Activated naive CD8-positive, alpha-beta T cell treated with anti-CD3 and anti-CD28 coated beads, Interleukin-2, amount 10 ng/mL, durations not matched to agents 7 days and 5 days (primary cell): ENCODE data around the gene ZCCHC14. TPM values are rescaled to one million over a fixed set of nuclear protein-coding genes. Genes with fewer than 3 reads are reported as not detected.
A peak's percentile ranks its signal among the peaks of the same experiment; 100 is the strongest.
"Not testable (repeated sequence)": the region's sequence is repeated elsewhere in the genome, so short reads cannot be mapped to it uniquely, and the experiment has no call there.

Experiments
- ATAC-seq: fragments of 150-1000 bp; cut with Tn5 transposase; one replicate; pipeline ENCODE4 v1.10.0; 2021; ENCODE audit warnings: low read depth, moderate library complexity
- POLR2A ChIA-PET: fragments of 350-600 bp; sonication (Branson Sonifier 250); formaldehyde crosslinking; loops from one replicate; lab custom pipeline; 2021; ENCODE audit warnings: antibody characterized with exemption; lab: Charles Lee
- DNase-seq: peaks from one replicate; pipeline ENCODE4 v3.0.0; 2021
- H3K27ac Mint-ChIP-seq: one replicate; pipeline ENCODE4 v1.8.0; 2022; ENCODE audit warnings: mild to moderate bottlenecking, mixed read lengths
- H3K27me3 Mint-ChIP-seq: one replicate; pipeline ENCODE4 v1.8.0; 2022; ENCODE audit warnings: mild to moderate bottlenecking, moderate library complexity, mixed read lengths
- H3K36me3 Mint-ChIP-seq: one replicate; pipeline ENCODE4 v1.8.0; 2021; ENCODE audit warnings: mild to moderate bottlenecking, mixed read lengths
- H3K4me1 Mint-ChIP-seq: one replicate; pipeline ENCODE4 v1.8.0; 2021; ENCODE audit warnings: mixed read lengths
- H3K4me3 Mint-ChIP-seq: one replicate; pipeline ENCODE4 v1.8.0; 2022; ENCODE audit warnings: mild to moderate bottlenecking, moderate library complexity, mixed read lengths
- H3K9me3 Mint-ChIP-seq: one replicate; pipeline ENCODE4 v1.8.0; 2021; ENCODE audit warnings: mixed read lengths
- total RNA-seq, 2 experiments: library from RNA; stranded (reverse); gene quantifications; one replicate each; pipeline ENCODE4 v1.2.3, GENCODE V29; 2021

Gene ZCCHC14
- total RNA-seq, 2 experiments from 2014 or later = 6.6 to 7.7 TPM

DNA sequence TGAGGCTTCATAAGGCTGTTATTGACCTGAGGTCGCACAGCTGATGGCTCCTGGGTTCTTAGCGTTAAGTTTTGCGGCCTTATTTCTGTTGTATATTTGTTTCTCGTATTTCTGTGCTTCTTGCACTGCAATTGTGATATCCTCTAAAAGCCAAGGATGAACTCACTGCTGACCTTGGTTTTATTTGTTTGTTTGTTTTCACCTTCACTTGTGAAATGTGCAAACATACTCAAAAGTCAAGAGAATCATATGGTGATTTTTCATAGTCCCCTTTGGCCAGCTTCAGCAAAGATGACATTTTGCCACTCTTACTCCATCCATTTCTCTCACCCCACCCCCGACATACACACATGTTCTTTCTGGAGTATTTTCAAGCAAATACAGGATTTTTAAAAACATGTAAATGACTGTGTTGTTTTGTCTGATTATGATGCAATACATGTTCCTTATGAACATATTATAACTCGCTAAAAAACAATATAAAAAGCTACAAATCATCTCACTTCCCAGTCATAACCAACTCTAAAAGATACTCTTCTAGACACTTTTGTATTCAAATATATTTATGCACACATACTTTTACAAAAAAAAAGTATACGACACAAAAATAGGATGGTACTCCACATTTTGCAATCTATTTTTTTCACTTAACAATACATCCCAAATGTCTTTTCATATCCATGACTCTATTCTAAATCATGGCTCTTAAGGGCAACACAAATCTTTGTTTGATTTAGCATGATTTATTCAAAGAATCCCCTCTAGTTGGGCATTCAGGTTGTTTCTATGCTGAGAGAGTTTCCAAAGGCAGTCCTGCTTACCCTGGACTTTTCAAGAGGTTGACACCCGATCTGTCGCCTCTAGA, 5.7 kb upstream of the ZCCHC14 start:
- DNase-seq = no peak
- H3K9me3 Mint-ChIP-seq = no peaks in the 10 kb centered on the region
- no peak overlapping the region for H3K4me3 Mint-ChIP-seq
- H3K36me3 Mint-ChIP-seq = no peaks in the 10 kb centered on the region
- no peak overlapping the region for H3K27ac Mint-ChIP-seq
- peaks cover 48% of the 10 kb centered on the region for H3K27me3 Mint-ChIP-seq
- POLR2A ChIA-PET = no interaction called here
- H3K4me1 Mint-ChIP-seq = peaks cover 9% of the 10 kb centered on the region
- no peak for ATAC-seq

- H3K36me3 Mint-ChIP-seq, H3K9me3 Mint-ChIP-seq, POLR2A ChIA-PET, H3K27ac Mint-ChIP-seq, H3K4me3 Mint-ChIP-seq, ATAC-seq, DNase-seq: not testable (repeated sequence)
- Mint-ChIP-seq H3K4me1 (peaks cover 11% of the 10 kb centered on the region), H3K27me3 (peaks cover 52% of the 10 kb centered on the region)
Observed at GRCh38 chr16:87497767-87498290, 5.0 kb upstream of the ZCCHC14 start.

DNA sequence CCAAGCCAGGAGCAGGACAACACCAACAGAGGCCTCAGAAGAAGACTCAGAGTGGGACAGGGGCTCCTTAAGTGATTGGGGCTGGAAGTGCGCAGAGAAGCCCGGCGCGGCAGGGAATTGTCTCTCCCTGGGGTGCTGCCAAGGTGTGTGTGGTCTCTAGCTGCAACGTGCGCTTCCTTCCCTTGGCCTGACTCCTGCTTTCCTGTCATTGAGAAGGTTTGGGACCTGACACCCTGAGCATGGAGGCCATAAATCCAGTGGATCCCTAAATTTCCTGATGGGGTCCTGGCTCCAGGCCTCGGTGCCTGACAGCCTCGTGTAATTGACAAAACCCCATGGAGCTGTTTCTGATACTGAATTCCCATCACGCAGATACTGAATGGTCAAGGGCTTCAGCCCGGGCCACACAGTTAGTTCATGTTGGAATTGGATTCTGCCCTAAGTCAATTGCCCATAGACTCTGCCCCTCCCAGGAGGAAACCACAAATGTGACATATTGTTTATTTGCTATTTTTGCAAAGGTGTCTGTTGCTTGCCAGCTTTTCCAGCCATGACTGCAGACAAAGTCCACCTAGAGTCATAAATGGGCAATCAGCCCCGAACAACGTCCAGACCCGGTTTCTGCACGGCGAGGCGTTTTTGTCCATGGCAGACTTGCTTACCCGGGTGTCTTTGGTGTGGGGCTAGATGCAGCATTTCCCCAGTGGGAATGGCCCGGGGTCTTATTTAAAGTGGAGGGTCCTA, 4.4 kb upstream of the ZCCHC14 start:
- H3K27ac Mint-ChIP-seq, POLR2A ChIA-PET, DNase-seq, ATAC-seq, H3K9me3 Mint-ChIP-seq, H3K36me3 Mint-ChIP-seq, H3K4me3 Mint-ChIP-seq: not testable (repeated sequence)
- peaks cover 52% of the 10 kb centered on the region for H3K27me3 Mint-ChIP-seq
- peaks cover 11% of the 10 kb centered on the region for H3K4me1 Mint-ChIP-seq

- H3K36me3 Mint-ChIP-seq = no peaks in the 10 kb centered on the region
- H3K4me1 Mint-ChIP-seq = peaks cover 11% of the 10 kb centered on the region
- no peak for ATAC-seq
- no peak overlapping the region for H3K27ac Mint-ChIP-seq
- peaks cover 52% of the 10 kb centered on the region for H3K27me3 Mint-ChIP-seq
- no peak for DNase-seq
- H3K9me3 Mint-ChIP-seq = no peaks in the 10 kb centered on the region
- no peak overlapping the region for H3K4me3 Mint-ChIP-seq
- POLR2A ChIA-PET = no interaction called here
Observed at GRCh38 chr16:87496447-87496801, 3.6 kb upstream of the ZCCHC14 start.

DNA sequence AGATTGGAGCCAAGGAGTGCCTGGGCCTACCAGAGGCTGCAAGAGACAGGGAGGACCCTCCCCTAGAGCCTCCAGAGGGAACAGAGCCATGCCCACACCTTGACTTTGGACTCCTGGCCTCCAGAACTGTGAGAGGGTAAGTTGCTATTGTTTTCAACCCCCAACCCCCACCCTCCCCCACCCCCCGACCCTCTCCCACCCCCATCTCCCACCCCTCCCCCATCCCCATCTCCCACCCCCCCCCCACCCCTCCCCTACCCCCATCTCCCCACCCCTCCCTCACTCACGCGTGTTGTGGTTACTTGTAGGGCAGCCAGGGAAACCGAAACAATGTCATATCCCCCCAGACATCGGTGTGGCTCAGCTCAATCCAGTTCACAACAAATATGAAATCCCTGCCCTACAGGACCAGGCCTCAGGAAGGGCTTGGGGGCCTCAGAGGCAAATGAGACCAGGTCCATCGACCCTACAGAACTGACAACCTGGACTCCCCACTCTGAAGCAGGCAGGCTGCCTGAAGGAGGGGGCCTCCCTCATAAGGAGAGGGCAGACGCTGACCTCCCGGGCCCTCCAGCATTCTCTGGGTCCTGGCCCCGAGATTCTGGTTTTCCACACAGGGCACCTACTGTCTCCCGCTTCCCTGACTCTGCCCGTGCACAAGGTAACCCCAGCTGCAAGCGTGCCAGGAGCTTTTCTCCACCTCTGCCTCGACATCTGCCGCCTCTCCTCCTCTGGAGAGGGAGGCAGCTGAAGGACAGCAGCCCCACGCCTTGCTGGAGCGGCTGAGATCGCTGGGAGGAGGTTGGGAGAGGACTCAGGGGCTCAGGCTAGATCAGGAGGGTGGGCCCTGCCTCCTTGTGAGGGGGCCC, 3.0 kb upstream of the ZCCHC14 start:
- Mint-ChIP-seq H3K9me3 (no peaks in the 10 kb centered on the region), H3K4me3 (no peak overlapping the region), H3K27ac (no peak overlapping the region), H3K4me1 (peaks cover 16% of the 10 kb centered on the region), H3K27me3 (peaks cover 52% of the 10 kb centered on the region), H3K36me3 (no peaks in the 10 kb centered on the region)
- ATAC-seq = no peak
- POLR2A ChIA-PET = no interaction called here
- DNase-seq = no peak

DNA sequence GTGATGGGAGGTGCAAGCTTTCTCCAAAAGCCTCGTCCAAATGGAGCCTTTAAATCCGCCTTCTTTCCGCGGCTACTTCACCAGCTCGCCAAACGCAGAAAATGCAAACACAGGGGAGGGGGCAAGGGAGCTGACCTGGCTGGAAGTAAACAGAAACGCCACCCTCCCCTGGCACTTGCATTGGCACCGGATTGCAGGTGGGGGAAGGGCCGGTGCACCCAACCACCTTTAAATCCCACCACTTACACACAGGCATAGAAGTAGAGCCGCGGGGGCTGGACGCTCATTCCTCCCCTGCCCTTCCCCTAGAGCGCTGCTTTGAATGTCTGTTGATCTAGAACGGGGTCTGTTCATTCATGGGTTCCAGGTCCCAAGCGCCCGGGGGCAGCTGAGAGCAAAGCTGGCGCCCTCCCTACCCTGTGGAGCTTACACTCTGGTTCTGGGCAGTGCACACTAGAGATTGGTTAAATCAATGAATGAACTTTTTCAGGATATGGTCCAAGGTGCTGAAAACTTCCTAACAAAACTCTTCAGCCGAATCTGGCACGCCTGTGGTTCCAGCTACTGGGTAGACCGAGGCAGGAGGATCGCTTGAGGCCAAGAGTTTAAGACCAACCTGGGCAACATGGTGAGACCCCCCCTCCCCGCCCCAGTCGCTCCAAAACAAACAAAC, 920 bp upstream of the ZCCHC14 start:
- peak overlapping the region; percentile 85 for H3K4me3 Mint-ChIP-seq
- no peak for ATAC-seq
- H3K27ac Mint-ChIP-seq = no peak overlapping the region
- H3K9me3 Mint-ChIP-seq = no peaks in the 10 kb centered on the region
- H3K4me1 Mint-ChIP-seq = peaks cover 27% of the 10 kb centered on the region
- POLR2A ChIA-PET = no interaction called here
- DNase-seq = no peak
- H3K36me3 Mint-ChIP-seq = no peaks in the 10 kb centered on the region
- H3K27me3 Mint-ChIP-seq = peaks cover 59% of the 10 kb centered on the region

GRCh38 chr16:87492291-87492630, 563 bp downstream of the ZCCHC14 start:
- no peaks in the 10 kb centered on the region for H3K36me3 Mint-ChIP-seq
- H3K27me3 Mint-ChIP-seq = peaks cover 58% of the 10 kb centered on the region
- no peak for DNase-seq
- no peaks in the 10 kb centered on the region for H3K9me3 Mint-ChIP-seq
- H3K4me1 Mint-ChIP-seq = peaks cover 27% of the 10 kb centered on the region
- no peak overlapping the region for H3K4me3 Mint-ChIP-seq
- POLR2A ChIA-PET = no interaction called here
- ATAC-seq = no peak
- H3K27ac Mint-ChIP-seq = no peak overlapping the region

GRCh38 chr16:87491522-87492290, 1.1 kb downstream of the ZCCHC14 start:
- DNase-seq = peak; percentile 50
- POLR2A ChIA-PET = no interaction called here
- H3K36me3 Mint-ChIP-seq = no peaks in the 10 kb centered on the region
- H3K9me3 Mint-ChIP-seq = no peaks in the 10 kb centered on the region
- H3K27ac Mint-ChIP-seq = no peak overlapping the region
- H3K4me1 Mint-ChIP-seq = peaks cover 27% of the 10 kb centered on the region
- peaks cover 56% of the 10 kb centered on the region for H3K27me3 Mint-ChIP-seq
- no peak for ATAC-seq
- H3K4me3 Mint-ChIP-seq = peak overlapping the region; percentile 70

DNA sequence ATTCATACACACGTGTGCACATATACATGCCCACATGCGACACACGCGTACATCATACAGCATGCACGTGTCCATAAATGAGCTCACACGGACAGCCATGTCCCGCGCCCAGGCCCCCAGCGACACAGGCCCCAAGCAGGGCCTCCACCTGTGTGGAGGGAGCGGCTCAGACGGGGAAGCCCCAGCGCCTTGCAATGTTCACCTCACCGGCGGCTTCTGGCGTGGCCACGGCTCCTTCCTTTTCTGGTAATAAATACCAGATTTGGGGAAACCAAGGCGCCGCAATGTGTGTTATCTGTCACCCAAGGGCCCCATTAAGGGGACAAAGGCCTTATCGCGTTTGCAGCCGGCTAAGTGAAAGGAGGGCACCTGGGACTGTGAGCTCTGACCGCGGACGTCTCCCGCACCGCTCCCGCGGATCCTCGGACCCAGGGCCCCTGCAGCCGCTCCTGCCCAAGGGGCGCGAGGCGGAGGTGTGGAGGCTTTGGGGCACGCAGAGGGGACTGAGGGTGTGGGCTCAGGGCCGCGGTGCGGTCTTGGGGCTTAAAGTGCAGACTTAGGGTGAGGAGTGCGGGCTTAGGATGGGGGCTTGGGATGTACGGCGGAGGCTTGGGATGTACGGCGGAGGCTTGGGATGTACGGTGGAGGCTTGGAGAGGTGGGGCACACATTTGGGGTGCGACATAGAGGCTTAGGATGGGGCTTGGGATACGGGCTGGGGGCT, 1.9 kb downstream of the ZCCHC14 start:
- Mint-ChIP-seq H3K27me3 (peaks cover 53% of the 10 kb centered on the region), H3K4me1 (peaks cover 25% of the 10 kb centered on the region), H3K4me3 (peak overlapping the region; percentile 70)
- H3K9me3 Mint-ChIP-seq, H3K36me3 Mint-ChIP-seq, H3K27ac Mint-ChIP-seq, POLR2A ChIA-PET: not testable (repeated sequence)
- DNase-seq = peak; percentile 69
- peak; percentile 31 for ATAC-seq

GRCh38 chr16:87490096-87490798, 2.6 kb downstream of the ZCCHC14 start:
- H3K9me3 Mint-ChIP-seq = no peaks in the 10 kb centered on the region
- no peak overlapping the region for H3K27ac Mint-ChIP-seq
- no peaks in the 10 kb centered on the region for H3K36me3 Mint-ChIP-seq
- DNase-seq = no peak
- no peak for ATAC-seq
- H3K4me1 Mint-ChIP-seq = peaks cover 21% of the 10 kb centered on the region
- peaks cover 55% of the 10 kb centered on the region for H3K27me3 Mint-ChIP-seq
- peak overlapping the region; percentile 70 for H3K4me3 Mint-ChIP-seq
- POLR2A ChIA-PET = no interaction called here

GRCh38 chr16:87489434-87490045, 3.3 kb downstream of the ZCCHC14 start:
- no peaks in the 10 kb centered on the region for H3K36me3 Mint-ChIP-seq
- H3K27me3 Mint-ChIP-seq = peaks cover 50% of the 10 kb centered on the region
- ATAC-seq = no peak
- no peak overlapping the region for H3K4me3 Mint-ChIP-seq
- no peak overlapping the region for H3K27ac Mint-ChIP-seq
- no peaks in the 10 kb centered on the region for H3K9me3 Mint-ChIP-seq
- DNase-seq = no peak
- POLR2A ChIA-PET = no interaction called here
- H3K4me1 Mint-ChIP-seq = peaks cover 23% of the 10 kb centered on the region
